Right ventricle myocardium inferior (tissue), 1 donor: ENCODE data around the gene ATP5ME. TPM values are rescaled to one million over a fixed set of nuclear protein-coding genes. Genes with fewer than 3 reads are reported as not detected.
A peak's percentile ranks its signal among the peaks of the same experiment; 100 is the strongest.
"Not testable (repeated sequence)": the region's sequence is repeated elsewhere in the genome, so short reads cannot be mapped to it uniquely, and the experiment has no call there.

Source experiments
- ATAC-seq: fragments of 200-7000 bp; cut with Tn5 transposase; one replicate; pipeline ENCODE4 v1.9.1; 2020; ENCODE audit warnings: mild to moderate bottlenecking, moderate library complexity
- DNase-seq: peaks from one replicate; pipeline ENCODE4 v3.0.0; 2021; ENCODE audit errors: missing footprints
- intact Hi-C: fragments of 100-400 bp; cut with DNase I; formaldehyde crosslinking; loops from one replicate; pipeline ENCODE4 v1.11.0; 2022
- total RNA-seq: library from RNA; stranded (reverse); fragmentation: NEBNext Ultra II Directional; extraction: Animal tissue kit (Norgen Biotek cat#: 25700); gene quantifications from one replicate; pipeline ENCODE4 v1.2.1, GENCODE V29; 2021
- donor health status: DM: no; HTN: yes; CAD: no; lungs with severe emphysema.

Gene ATP5ME
- total RNA-seq, 1 donor from 2014 or later: 1,162 TPM

- intact Hi-C loops: no loop called here
- DNase-seq: peak; percentile 57
These were observed 32.9 kb upstream of the ATP5ME start for GRCh38 chr4:706834-707598.

GRCh38 chr4:706083-706633 lies 32.1 kb upstream of the ATP5ME start:
- ATAC-seq, intact Hi-C loops: not testable (repeated sequence)
- peak; percentile 57 for DNase-seq

More at GRCh38 chr4:706834-707598, 32.9 kb upstream of the ATP5ME start:
- no peak for ATAC-seq

- intact Hi-C loops: no loop called here
- peak; percentile 99 for ATAC-seq
- DNase-seq: peak; percentile 98
These were observed 31.4 kb upstream of the ATP5ME start, which contains the start of gene PCGF3 for GRCh38 chr4:705278-706082. TSS of gene PCGF3 (plus strand) at chr4:705832. CDS start at chr4:733681, 27,849 bp downstream.

- intact Hi-C loops: no loop called here
- DNase-seq (no peak), ATAC-seq (no peak)
These were observed 30.8 kb upstream of the ATP5ME start for GRCh38 chr4:704971-705277.

- intact Hi-C loops: no loop called here
These were observed 30.3 kb upstream of the ATP5ME start for GRCh38 chr4:704198-704891.

GRCh38 chr4:703336-704197 lies 29.5 kb upstream of the ATP5ME start:
- ATAC-seq (no peak), DNase-seq (no peak)
- intact Hi-C loops: no loop called here

More at GRCh38 chr4:704198-704891, 30.3 kb upstream of the ATP5ME start:
- ATAC-seq: no peak
- peak; percentile 67 for DNase-seq

- peak; percentile 55 for DNase-seq
- intact Hi-C loops: no loop called here
- ATAC-seq: no peak
These were observed 28.6 kb upstream of the ATP5ME start for GRCh38 chr4:702618-703048.

- ATAC-seq (no peak), DNase-seq (peak; percentile 34)
- intact Hi-C loops: no loop called here
These were observed 26.6 kb upstream of the ATP5ME start for GRCh38 chr4:700587-701264.

- intact Hi-C loops: no loop called here
- DNase-seq (peak; percentile 55), ATAC-seq (no peak)
These were observed 25.9 kb upstream of the ATP5ME start for GRCh38 chr4:699816-700580.

- DNase-seq, ATAC-seq, intact Hi-C loops: not testable (repeated sequence)
These were observed 20.4 kb upstream of the ATP5ME start for GRCh38 chr4:694341-694940.

GRCh38 chr4:692771-693554 lies 18.9 kb upstream of the ATP5ME start:
- no peak for ATAC-seq
- DNase-seq: no peak
- intact Hi-C loops: no loop called here

- intact Hi-C loops: no loop called here
- ATAC-seq (no peak), DNase-seq (peak; percentile 20)
These were observed 15.6 kb upstream of the ATP5ME start for GRCh38 chr4:689723-690122.

- intact Hi-C loops: no loop called here
- peak; percentile 41 for ATAC-seq
- peak; percentile 73 for DNase-seq
These were observed 15.0 kb upstream of the ATP5ME start, which contains the start of gene SLC49A3 for GRCh38 chr4:688854-689681. TSS of gene SLC49A3 (minus strand) at chr4:689151. CDS start at chr4:689127, 24 bp downstream.

GRCh38 chr4:687971-688853 lies 14.1 kb upstream of the ATP5ME start:
- DNase-seq (peak; percentile 60), ATAC-seq (peak; percentile 2)
- intact Hi-C loops: no loop called here
